ENCODE data around the gene TMEM40.

TMEM40 gene

DNA sequence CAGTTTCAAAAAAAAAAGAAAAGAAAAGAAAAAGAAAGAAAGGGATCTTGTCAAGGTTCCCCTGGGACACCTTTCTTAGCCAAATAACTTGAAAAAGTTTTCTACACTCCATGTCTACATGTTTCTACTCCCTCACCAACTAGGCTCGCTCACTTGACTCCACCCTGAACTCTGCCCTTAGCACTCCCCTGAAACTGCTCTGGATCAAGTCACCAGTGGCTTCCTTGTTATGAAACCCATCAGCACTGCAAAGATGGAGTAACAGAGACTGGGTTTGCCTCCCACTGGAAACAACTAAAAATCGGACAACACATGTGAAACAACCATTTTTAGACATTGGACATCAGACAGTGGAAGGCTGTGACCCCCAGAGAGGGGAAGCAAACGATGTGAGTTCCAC is 36.8 kb downstream of the TMEM40 start:
- H3K27me3 ChIP-seq (replicated peaks; ENCODE audit: control insufficient read depth, insufficient read depth, low read length), result no peaks in the 10 kb centered on the region
- TF ChIP-seq, protein P1, sequence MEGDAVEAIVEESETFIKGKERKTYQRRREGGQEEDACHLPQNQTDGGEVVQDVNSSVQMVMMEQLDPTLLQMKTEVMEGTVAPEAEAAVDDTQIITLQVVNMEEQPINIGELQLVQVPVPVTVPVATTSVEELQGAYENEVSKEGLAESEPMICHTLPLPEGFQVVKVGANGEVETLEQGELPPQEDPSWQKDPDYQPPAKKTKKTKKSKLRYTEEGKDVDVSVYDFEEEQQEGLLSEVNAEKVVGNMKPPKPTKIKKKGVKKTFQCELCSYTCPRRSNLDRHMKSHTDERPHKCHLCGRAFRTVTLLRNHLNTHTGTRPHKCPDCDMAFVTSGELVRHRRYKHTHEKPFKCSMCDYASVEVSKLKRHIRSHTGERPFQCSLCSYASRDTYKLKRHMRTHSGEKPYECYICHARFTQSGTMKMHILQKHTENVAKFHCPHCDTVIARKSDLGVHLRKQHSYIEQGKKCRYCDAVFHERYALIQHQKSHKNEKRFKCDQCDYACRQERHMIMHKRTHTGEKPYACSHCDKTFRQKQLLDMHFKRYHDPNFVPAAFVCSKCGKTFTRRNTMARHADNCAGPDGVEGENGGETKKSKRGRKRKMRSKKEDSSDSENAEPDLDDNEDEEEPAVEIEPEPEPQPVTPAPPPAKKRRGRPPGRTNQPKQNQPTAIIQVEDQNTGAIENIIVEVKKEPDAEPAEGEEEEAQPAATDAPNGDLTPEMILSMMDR (IDR thresholded peaks at IDR 0.05; ENCODE audit: insufficient read depth, low read length, poor library complexity, severe bottlenecking), result no peak
- DNase-seq (ENCODE audit: extremely low read depth, insufficient read length), result no peak
- no peaks in the 10 kb centered on the region for H3K36me3 ChIP-seq (ENCODE audit: control insufficient read depth, insufficient read depth, low read length)
- H3K4me3 ChIP-seq (replicated peaks; ENCODE audit: low read depth, low read length), result no peak overlapping the region

- TF ChIP-seq, protein P1 (IDR thresholded peaks at IDR 0.05; ENCODE audit: insufficient read depth, low read length, poor library complexity, severe bottlenecking), result peak; percentile 94
- DNase-seq (ENCODE audit: extremely low read depth, insufficient read length), result peak; percentile 42
- Histone ChIP-seq H3K4me3 (replicated peaks; ENCODE audit: low read depth, low read length) (no peak overlapping the region; the same call in 1 of the 2 replicates), H3K36me3 (ENCODE audit: control insufficient read depth, insufficient read depth, low read length) (no peaks in the 10 kb centered on the region), H3K27me3 (replicated peaks; ENCODE audit: control insufficient read depth, insufficient read depth, low read length) (no peaks in the 10 kb centered on the region)
Measured at GRCh38 chr3:12719984-12720898, 38.8 kb downstream of the TMEM40 start.

DNA sequence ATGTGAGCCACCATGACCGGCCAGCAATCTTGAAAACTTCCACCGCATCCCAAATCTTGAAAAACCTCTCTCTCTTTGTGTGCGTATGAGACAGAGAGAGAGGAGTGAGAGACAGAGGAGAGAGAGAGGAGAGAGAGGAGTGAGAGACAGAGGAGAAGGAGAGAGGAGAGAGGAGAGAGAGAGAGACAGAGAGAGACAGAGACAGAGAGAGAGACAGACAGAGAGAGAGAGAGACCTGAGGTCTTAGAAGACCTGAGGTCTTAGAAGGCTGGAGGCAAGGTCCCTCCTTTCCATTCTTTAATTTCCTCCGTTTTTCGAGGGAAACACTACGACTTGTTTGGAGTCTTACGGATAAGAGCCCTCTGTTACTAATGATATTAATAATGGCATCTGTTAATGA is 39.5 kb downstream of the TMEM40 start:
- TF ChIP-seq, protein P1 (IDR thresholded peaks at IDR 0.05; ENCODE audit: insufficient read depth, low read length, poor library complexity, severe bottlenecking), result no peak
- no peaks in the 10 kb centered on the region for H3K36me3 ChIP-seq (ENCODE audit: control insufficient read depth, insufficient read depth, low read length)
- H3K4me3 ChIP-seq (replicated peaks; ENCODE audit: low read depth, low read length), result no peak overlapping the region; the same call in 1 of the 2 replicates
- H3K27me3 ChIP-seq (replicated peaks; ENCODE audit: control insufficient read depth, insufficient read depth, low read length), result no peaks in the 10 kb centered on the region
- DNase-seq (ENCODE audit: extremely low read depth, insufficient read length), result no peak

GRCh38 chr3:12716605-12717151 is 42.4 kb downstream of the TMEM40 start:
- TF ChIP-seq, protein P1 (IDR thresholded peaks at IDR 0.05; ENCODE audit: insufficient read depth, low read length, poor library complexity, severe bottlenecking), result no peak

GRCh38 chr3:12714278-12714677 is 44.8 kb downstream of the TMEM40 start:
- DNase-seq (ENCODE audit: extremely low read depth, insufficient read length), result no peak
- H3K4me3 ChIP-seq (replicated peaks; ENCODE audit: low read depth, low read length), result no peak overlapping the region
- TF ChIP-seq, protein P1 (IDR thresholded peaks at IDR 0.05; ENCODE audit: insufficient read depth, low read length, poor library complexity, severe bottlenecking), result no peak
- no peaks in the 10 kb centered on the region; the same call in 1 of the 2 replicates for H3K27me3 ChIP-seq (replicated peaks; ENCODE audit: control insufficient read depth, insufficient read depth, low read length)
- H3K36me3 ChIP-seq (ENCODE audit: control insufficient read depth, insufficient read depth, low read length), result no peaks in the 10 kb centered on the region

More at GRCh38 chr3:12716605-12717151, 42.4 kb downstream of the TMEM40 start:
- DNase-seq (ENCODE audit: extremely low read depth, insufficient read length), result no peak
- Histone ChIP-seq H3K36me3 (ENCODE audit: control insufficient read depth, insufficient read depth, low read length) (no peaks in the 10 kb centered on the region), H3K27me3 (replicated peaks; ENCODE audit: control insufficient read depth, insufficient read depth, low read length) (no peaks in the 10 kb centered on the region), H3K4me3 (replicated peaks; ENCODE audit: low read depth, low read length) (no peak overlapping the region)
